ENCODE data around the gene MIOX.

- TF ChIP-seq, protein P1, sequence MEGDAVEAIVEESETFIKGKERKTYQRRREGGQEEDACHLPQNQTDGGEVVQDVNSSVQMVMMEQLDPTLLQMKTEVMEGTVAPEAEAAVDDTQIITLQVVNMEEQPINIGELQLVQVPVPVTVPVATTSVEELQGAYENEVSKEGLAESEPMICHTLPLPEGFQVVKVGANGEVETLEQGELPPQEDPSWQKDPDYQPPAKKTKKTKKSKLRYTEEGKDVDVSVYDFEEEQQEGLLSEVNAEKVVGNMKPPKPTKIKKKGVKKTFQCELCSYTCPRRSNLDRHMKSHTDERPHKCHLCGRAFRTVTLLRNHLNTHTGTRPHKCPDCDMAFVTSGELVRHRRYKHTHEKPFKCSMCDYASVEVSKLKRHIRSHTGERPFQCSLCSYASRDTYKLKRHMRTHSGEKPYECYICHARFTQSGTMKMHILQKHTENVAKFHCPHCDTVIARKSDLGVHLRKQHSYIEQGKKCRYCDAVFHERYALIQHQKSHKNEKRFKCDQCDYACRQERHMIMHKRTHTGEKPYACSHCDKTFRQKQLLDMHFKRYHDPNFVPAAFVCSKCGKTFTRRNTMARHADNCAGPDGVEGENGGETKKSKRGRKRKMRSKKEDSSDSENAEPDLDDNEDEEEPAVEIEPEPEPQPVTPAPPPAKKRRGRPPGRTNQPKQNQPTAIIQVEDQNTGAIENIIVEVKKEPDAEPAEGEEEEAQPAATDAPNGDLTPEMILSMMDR (conservative IDR thresholded peaks at IDR 0.05; ENCODE audit: low read depth in 2 of 2): no peak
- TF ChIP-seq POLR2AphosphoS5 (IDR thresholded peaks at IDR 0.05; ENCODE audit: low read depth) (no peak), EZH2phosphoT487 (IDR thresholded peaks at IDR 0.05; ENCODE audit: unreplicated experiment) (no peak), EZH2 (IDR thresholded peaks at IDR 0.05; ENCODE audit: low read depth, unreplicated experiment) (no peak), CREB1 (CRISPR knock-in tag; IDR thresholded peaks at IDR 0.05; ENCODE audit: low read depth) (no peak), REST (IDR thresholded peaks at IDR 0.05; ENCODE audit: unreplicated experiment) (no peak), ZNF331 (CRISPR knock-in tag; IDR thresholded peaks at IDR 0.05; ENCODE audit: low read depth) (no peak), STAT1 (IDR thresholded peaks at IDR 0.05; ENCODE audit: unreplicated experiment) (no peak)
- TF ChIP-seq, protein P2, sequence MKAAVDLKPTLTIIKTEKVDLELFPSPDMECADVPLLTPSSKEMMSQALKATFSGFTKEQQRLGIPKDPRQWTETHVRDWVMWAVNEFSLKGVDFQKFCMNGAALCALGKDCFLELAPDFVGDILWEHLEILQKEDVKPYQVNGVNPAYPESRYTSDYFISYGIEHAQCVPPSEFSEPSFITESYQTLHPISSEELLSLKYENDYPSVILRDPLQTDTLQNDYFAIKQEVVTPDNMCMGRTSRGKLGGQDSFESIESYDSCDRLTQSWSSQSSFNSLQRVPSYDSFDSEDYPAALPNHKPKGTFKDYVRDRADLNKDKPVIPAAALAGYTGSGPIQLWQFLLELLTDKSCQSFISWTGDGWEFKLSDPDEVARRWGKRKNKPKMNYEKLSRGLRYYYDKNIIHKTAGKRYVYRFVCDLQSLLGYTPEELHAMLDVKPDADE (IDR thresholded peaks at IDR 0.05): no peak
Measured at GRCh38 chr22:50497093-50497492, 10.4 kb downstream of the MIOX start.
